Measurements from ENCODE around the gene SYNDIG1. TPM values are rescaled to one million over a fixed set of nuclear protein-coding genes. Genes with fewer than 3 reads are reported as not detected.

The SYNDIG1 gene
- total and polyA plus RNA-seq, 5 donors from 2014 or later, result not detected

GRCh38 chr20:24456398-24456781 lies 13.0 kb upstream of the SYNDIG1 start:
- DNase-seq, result no peak
- no peak overlapping the region for H3K4me3 Mint-ChIP-seq
- no peak for ATAC-seq (ENCODE audit: low read depth in 2 of 2)
- H3K36me3 Mint-ChIP-seq, result no peaks in the 10 kb centered on the region
- H3K4me1 Mint-ChIP-seq, result peaks cover 0 to 5% (median 2%) of the 10 kb centered on the region in 4 donors
- no peak overlapping the region for H3K4me3 ChIP-seq (ENCODE audit: low read depth, low read length)
- no peaks in the 10 kb centered on the region for H3K27me3 Mint-ChIP-seq
- H3K27ac Mint-ChIP-seq, result no peak overlapping the region
- H3K9me3 ChIP-seq (ENCODE audit: control insufficient read depth in 2 of 2, low read length in 2 of 2), result no peaks in the 10 kb centered on the region
- no peaks in the 10 kb centered on the region for H3K4me1 ChIP-seq (ENCODE audit: control insufficient read depth, insufficient read depth, low read length, poor library complexity, severe bottlenecking)
- no peaks in the 10 kb centered on the region for H3K9me3 Mint-ChIP-seq
- no peak overlapping the region for H3K27ac ChIP-seq (ENCODE audit: insufficient read depth, low read length, poor library complexity, severe bottlenecking)
- H3K36me3 ChIP-seq (ENCODE audit: control insufficient read depth, insufficient read depth, low read length), result no peaks in the 10 kb centered on the region
- no peaks in the 10 kb centered on the region for H3K27me3 ChIP-seq (ENCODE audit: control insufficient read depth, insufficient read depth, low read length)

GRCh38 chr20:24458436-24458835 lies 11.0 kb upstream of the SYNDIG1 start:
- no peaks in the 10 kb centered on the region for H3K36me3 Mint-ChIP-seq
- Histone ChIP-seq H3K27me3 (ENCODE audit: control insufficient read depth, insufficient read depth, low read length) (no peaks in the 10 kb centered on the region), H3K4me3 (ENCODE audit: low read depth, low read length) (no peak overlapping the region), H3K36me3 (ENCODE audit: control insufficient read depth, insufficient read depth, low read length) (no peaks in the 10 kb centered on the region), H3K9me3 (ENCODE audit: control insufficient read depth in 2 of 2, low read length in 2 of 2) (no peaks in the 10 kb centered on the region), H3K27ac (ENCODE audit: insufficient read depth, low read length, poor library complexity, severe bottlenecking) (no peak overlapping the region), H3K4me1 (ENCODE audit: control insufficient read depth, insufficient read depth, low read length, poor library complexity, severe bottlenecking) (no peaks in the 10 kb centered on the region)
- H3K27ac Mint-ChIP-seq, result no peak overlapping the region
- DNase-seq (no peak), ATAC-seq (ENCODE audit: low read depth in 2 of 2) (no peak)
- H3K27me3 Mint-ChIP-seq, result no peaks in the 10 kb centered on the region
- H3K4me3 Mint-ChIP-seq, result no peak overlapping the region
- no peaks in the 10 kb centered on the region for H3K9me3 Mint-ChIP-seq
- H3K4me1 Mint-ChIP-seq, result peaks cover 0 to 5% (median 2%) of the 10 kb centered on the region in 4 donors

- Mint-ChIP-seq H3K4me1 (no peaks in the 10 kb centered on the region), H3K27me3 (no peaks in the 10 kb centered on the region), H3K9me3 (no peaks in the 10 kb centered on the region), H3K27ac (no peak overlapping the region), H3K4me3 (no peak overlapping the region), H3K36me3 (no peaks in the 10 kb centered on the region)
- no peak for ATAC-seq (ENCODE audit: low read depth in 2 of 2)
- H3K36me3 ChIP-seq (ENCODE audit: control insufficient read depth, insufficient read depth, low read length), result no peaks in the 10 kb centered on the region
- no peaks in the 10 kb centered on the region for H3K9me3 ChIP-seq (ENCODE audit: control insufficient read depth in 2 of 2, low read length in 2 of 2)
- H3K27me3 ChIP-seq (ENCODE audit: control insufficient read depth, insufficient read depth, low read length), result no peaks in the 10 kb centered on the region
- H3K4me3 ChIP-seq (ENCODE audit: low read depth, low read length), result no peak overlapping the region
- no peaks in the 10 kb centered on the region for H3K4me1 ChIP-seq (ENCODE audit: control insufficient read depth, insufficient read depth, low read length, poor library complexity, severe bottlenecking)
- no peak for DNase-seq
- H3K27ac ChIP-seq (ENCODE audit: insufficient read depth, low read length, poor library complexity, severe bottlenecking), result no peak overlapping the region
Measured at GRCh38 chr20:24459733-24460132, 9.7 kb upstream of the SYNDIG1 start.

- Mint-ChIP-seq H3K4me3 (no peak overlapping the region), H3K27me3 (peaks cover 1% of the 10 kb centered on the region), H3K9me3 (no peaks in the 10 kb centered on the region), H3K4me1 (no peaks in the 10 kb centered on the region), H3K27ac (no peak overlapping the region), H3K36me3 (no peaks in the 10 kb centered on the region)
- ATAC-seq (ENCODE audit: low read depth in 2 of 2) (no peak), DNase-seq (no peak)
- Histone ChIP-seq H3K9me3 (ENCODE audit: control insufficient read depth in 2 of 2, low read length in 2 of 2) (no peaks in the 10 kb centered on the region), H3K27ac (ENCODE audit: insufficient read depth, low read length, poor library complexity, severe bottlenecking) (no peak overlapping the region), H3K36me3 (ENCODE audit: control insufficient read depth, insufficient read depth, low read length) (no peaks in the 10 kb centered on the region), H3K4me1 (ENCODE audit: control insufficient read depth, insufficient read depth, low read length, poor library complexity, severe bottlenecking) (no peaks in the 10 kb centered on the region), H3K4me3 (ENCODE audit: low read depth, low read length) (no peak overlapping the region), H3K27me3 (ENCODE audit: control insufficient read depth, insufficient read depth, low read length) (peaks cover 3% of the 10 kb centered on the region)
Measured at GRCh38 chr20:24460712-24461111, 8.7 kb upstream of the SYNDIG1 start.

GRCh38 chr20:24461848-24462247 lies 7.6 kb upstream of the SYNDIG1 start:
- Histone ChIP-seq H3K9me3 (ENCODE audit: control insufficient read depth in 2 of 2, low read length in 2 of 2) (no peaks in the 10 kb centered on the region), H3K27ac (ENCODE audit: insufficient read depth, low read length, poor library complexity, severe bottlenecking) (no peak overlapping the region), H3K4me3 (ENCODE audit: low read depth, low read length) (no peak overlapping the region), H3K36me3 (ENCODE audit: control insufficient read depth, insufficient read depth, low read length) (no peaks in the 10 kb centered on the region), H3K4me1 (ENCODE audit: control insufficient read depth, insufficient read depth, low read length, poor library complexity, severe bottlenecking) (no peaks in the 10 kb centered on the region), H3K27me3 (ENCODE audit: control insufficient read depth, insufficient read depth, low read length) (peaks cover 3% of the 10 kb centered on the region)
- ATAC-seq (ENCODE audit: low read depth in 2 of 2) (no peak), DNase-seq (no peak)
- Mint-ChIP-seq H3K27me3 (peaks cover 11% of the 10 kb centered on the region), H3K4me3 (no peak overlapping the region), H3K4me1 (no peaks in the 10 kb centered on the region), H3K27ac (no peak overlapping the region), H3K9me3 (no peaks in the 10 kb centered on the region), H3K36me3 (no peaks in the 10 kb centered on the region)

GRCh38 chr20:24462460-24463010 lies 6.9 kb upstream of the SYNDIG1 start:
- Histone ChIP-seq H3K36me3 (ENCODE audit: control insufficient read depth, insufficient read depth, low read length) (no peaks in the 10 kb centered on the region), H3K4me3 (ENCODE audit: low read depth, low read length) (no peak overlapping the region), H3K4me1 (ENCODE audit: control insufficient read depth, insufficient read depth, low read length, poor library complexity, severe bottlenecking) (no peaks in the 10 kb centered on the region), H3K27me3 (ENCODE audit: control insufficient read depth, insufficient read depth, low read length) (peaks cover 3% of the 10 kb centered on the region), H3K9me3 (ENCODE audit: control insufficient read depth in 2 of 2, low read length in 2 of 2) (no peaks in the 10 kb centered on the region), H3K27ac (ENCODE audit: insufficient read depth, low read length, poor library complexity, severe bottlenecking) (no peak overlapping the region)
- H3K27ac Mint-ChIP-seq, result no peak overlapping the region
- no peaks in the 10 kb centered on the region for H3K9me3 Mint-ChIP-seq
- H3K36me3 Mint-ChIP-seq, result no peaks in the 10 kb centered on the region
- H3K27me3 Mint-ChIP-seq, result peaks cover 18% of the 10 kb centered on the region
- no peak overlapping the region for H3K4me3 Mint-ChIP-seq
- no peaks in the 10 kb centered on the region for H3K4me1 Mint-ChIP-seq
- no peak for ATAC-seq (ENCODE audit: low read depth in 2 of 2)
- no peak for DNase-seq

GRCh38 chr20:24465159-24465558 lies 4.3 kb upstream of the SYNDIG1 start:
- Mint-ChIP-seq H3K9me3 (no peaks in the 10 kb centered on the region), H3K27me3 (peaks cover 27% of the 10 kb centered on the region), H3K27ac (no peak overlapping the region), H3K4me3 (no peak overlapping the region), H3K4me1 (no peaks in the 10 kb centered on the region), H3K36me3 (no peaks in the 10 kb centered on the region)
- Histone ChIP-seq H3K4me1 (ENCODE audit: control insufficient read depth, insufficient read depth, low read length, poor library complexity, severe bottlenecking) (no peaks in the 10 kb centered on the region), H3K4me3 (ENCODE audit: low read depth, low read length) (no peak overlapping the region), H3K36me3 (ENCODE audit: control insufficient read depth, insufficient read depth, low read length) (no peaks in the 10 kb centered on the region), H3K27ac (ENCODE audit: insufficient read depth, low read length, poor library complexity, severe bottlenecking) (no peak overlapping the region), H3K9me3 (ENCODE audit: control insufficient read depth in 2 of 2, low read length in 2 of 2) (no peaks in the 10 kb centered on the region), H3K27me3 (ENCODE audit: control insufficient read depth, insufficient read depth, low read length) (peaks cover 6% of the 10 kb centered on the region)
- ATAC-seq (ENCODE audit: low read depth in 2 of 2) (no peak), DNase-seq (no peak)

GRCh38 chr20:24465730-24466129 lies 3.7 kb upstream of the SYNDIG1 start:
- Histone ChIP-seq H3K4me1 (ENCODE audit: control insufficient read depth, insufficient read depth, low read length, poor library complexity, severe bottlenecking) (no peaks in the 10 kb centered on the region), H3K9me3 (ENCODE audit: control insufficient read depth in 2 of 2, low read length in 2 of 2) (no peaks in the 10 kb centered on the region), H3K27ac (ENCODE audit: insufficient read depth, low read length, poor library complexity, severe bottlenecking) (no peak overlapping the region), H3K27me3 (ENCODE audit: control insufficient read depth, insufficient read depth, low read length) (peaks cover 6% of the 10 kb centered on the region), H3K36me3 (ENCODE audit: control insufficient read depth, insufficient read depth, low read length) (no peaks in the 10 kb centered on the region), H3K4me3 (ENCODE audit: low read depth, low read length) (no peak overlapping the region)
- Mint-ChIP-seq H3K4me3 (no peak overlapping the region), H3K27me3 (peaks cover 29% of the 10 kb centered on the region), H3K36me3 (no peaks in the 10 kb centered on the region), H3K4me1 (peaks cover 0 to under 1% (median 0%) of the 10 kb centered on the region in 4 donors), H3K9me3 (no peaks in the 10 kb centered on the region), H3K27ac (no peak overlapping the region)
- DNase-seq (no peak), ATAC-seq (ENCODE audit: low read depth in 2 of 2) (no peak)

All from CD4-positive, CD25-positive, alpha-beta regulatory T cell (primary cell).